D721Med (cell line): Measurements from ENCODE around the gene PTPRG.

Source experiments
- DNase-seq: peaks from one replicate; pipeline ENCODE4 v3.0.0; 2011; ENCODE audit warnings: low spot score; ENCODE audit not compliant: insufficient read length
- FAIRE-seq: peaks from 2 replicates; lab custom pipeline; 2011; peaks lifted over from hg19 to GRCh38; lab: Jason Lieb, UNC
- CTCF ChIP-seq: IDR thresholded peaks from 2 replicates; pipeline ENCODE4 v1.5.1; 2012; ENCODE audit warnings: mild to moderate bottlenecking, control low read depth; ENCODE audit not compliant: insufficient read depth; ENCODE audit errors: missing control alignments

PTPRG gene

GRCh38 chr3:61617651-61618050 lies 56.3 kb downstream of the PTPRG start:
- FAIRE-seq: no peak
- TF ChIP-seq CTCF: no peak
- no peak for DNase-seq

DNA sequence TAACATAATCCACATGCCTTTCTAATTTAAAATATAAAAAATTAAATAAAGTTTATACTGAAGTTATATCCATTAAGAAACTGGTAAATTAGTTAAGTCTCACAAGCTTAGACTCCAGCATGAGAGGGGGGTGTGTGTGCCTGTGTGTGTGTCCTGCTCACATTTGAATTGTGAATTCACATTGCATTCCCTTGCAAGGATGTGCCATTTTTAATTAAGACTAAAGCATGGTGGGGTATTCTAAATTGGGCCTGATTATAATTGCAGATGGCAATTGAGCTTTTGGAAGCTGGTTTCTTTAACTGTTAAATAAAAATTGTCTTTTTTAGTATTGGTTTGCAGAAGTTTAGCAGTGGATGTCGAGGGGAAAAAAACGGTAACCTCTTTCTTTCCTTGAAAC lies 56.9 kb downstream of the PTPRG start:
- DNase-seq: no peak
- no peak for FAIRE-seq
- TF ChIP-seq CTCF: no peak

DNA sequence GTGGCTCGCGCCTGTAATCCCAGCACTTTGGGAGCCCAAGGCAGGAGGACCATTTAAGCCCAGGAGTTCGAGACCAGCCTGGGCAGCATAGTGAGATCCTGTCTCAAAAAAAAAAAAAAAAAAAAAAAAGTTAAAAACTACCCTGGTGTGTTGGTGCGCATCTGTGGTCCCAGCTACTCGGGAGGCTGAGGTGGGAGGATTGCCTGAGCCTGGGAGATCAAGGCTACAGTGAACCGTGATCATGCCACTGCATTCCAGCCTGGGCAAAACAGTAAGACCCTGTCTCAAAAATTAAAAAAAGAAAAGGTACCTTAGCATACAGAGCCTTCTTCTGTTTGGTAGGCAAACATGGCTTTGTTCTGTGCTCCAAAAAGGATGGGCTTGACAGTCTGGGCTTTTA lies 57.5 kb downstream of the PTPRG start:
- no peak for FAIRE-seq
- TF ChIP-seq CTCF: no peak
- DNase-seq: no peak

- no peak for FAIRE-seq
- no peak for DNase-seq
- TF ChIP-seq CTCF: no peak
These were observed 58.7 kb downstream of the PTPRG start for GRCh38 chr3:61620073-61620472.

GRCh38 chr3:61624300-61624699 lies 62.9 kb downstream of the PTPRG start:
- no peak for FAIRE-seq
- no peak for TF ChIP-seq CTCF

GRCh38 chr3:61625429-61625828 lies 64.1 kb downstream of the PTPRG start:
- FAIRE-seq (no peak), DNase-seq (no peak)
- no peak for TF ChIP-seq CTCF

More at GRCh38 chr3:61624300-61624699, 62.9 kb downstream of the PTPRG start:
- DNase-seq: no peak

DNA sequence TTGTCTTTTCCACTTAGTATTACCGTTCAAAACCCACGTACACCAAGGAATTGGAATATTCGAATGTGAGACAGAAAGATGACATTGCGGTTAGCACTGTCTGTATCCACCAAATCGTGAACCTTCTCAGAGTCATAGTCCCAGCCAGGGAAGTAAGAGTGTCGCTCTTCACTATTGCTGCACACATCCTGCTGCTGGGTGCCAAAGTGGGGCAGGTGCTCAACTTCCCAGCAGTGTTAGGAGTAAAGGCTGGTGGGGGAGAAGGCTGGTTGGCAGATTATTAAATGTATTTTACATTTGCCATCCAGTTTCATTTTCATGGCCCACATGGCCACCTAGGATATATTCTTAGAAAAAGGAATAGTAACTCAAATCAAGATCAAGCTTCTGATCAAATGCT lies 65.1 kb downstream of the PTPRG start:
- TF ChIP-seq CTCF: no peak
- DNase-seq: no peak
- FAIRE-seq: no peak
